Adipocyte (in vitro differentiated cells): ENCODE results near the gene DCT.

Source experiments
- DNase-seq: peaks from one replicate; pipeline ENCODE4 v3.0.0-alpha.2; 2015; ENCODE audit warnings: low read depth
- H3K27me3 ChIP-seq: replicated peaks from 2 replicates; pipeline ENCODE4 v1.7.0; 2013; ENCODE audit warnings: mild to moderate bottlenecking, low read length, moderate library complexity; ENCODE audit not compliant: control insufficient read depth, insufficient read depth
- H3K36me3 ChIP-seq: 2 replicates; pipeline ENCODE4 v1.7.0; 2013; ENCODE audit warnings: low read length, mild to moderate bottlenecking, moderate library complexity; ENCODE audit not compliant: control insufficient read depth, insufficient read depth, severe bottlenecking
- H3K4me1 ChIP-seq: 2 replicates; pipeline ENCODE4 v1.7.0; 2013; ENCODE audit warnings: mild to moderate bottlenecking, low read length, moderate library complexity; ENCODE audit not compliant: control insufficient read depth, insufficient read depth
- H3K4me3 ChIP-seq: 2 replicates; pipeline ENCODE4 v1.7.0; 2013; ENCODE audit warnings: mild to moderate bottlenecking, low read length, moderate library complexity
- H3K9ac ChIP-seq: 2 replicates; pipeline ENCODE4 v1.7.0; 2013; ENCODE audit warnings: mild to moderate bottlenecking, low read length, moderate library complexity
- H3K9me3 ChIP-seq: 2 replicates; pipeline ENCODE4 v1.7.0; 2013; ENCODE audit warnings: mild to moderate bottlenecking, low read length, moderate library complexity; ENCODE audit not compliant: control insufficient read depth

Gene DCT

DNA sequence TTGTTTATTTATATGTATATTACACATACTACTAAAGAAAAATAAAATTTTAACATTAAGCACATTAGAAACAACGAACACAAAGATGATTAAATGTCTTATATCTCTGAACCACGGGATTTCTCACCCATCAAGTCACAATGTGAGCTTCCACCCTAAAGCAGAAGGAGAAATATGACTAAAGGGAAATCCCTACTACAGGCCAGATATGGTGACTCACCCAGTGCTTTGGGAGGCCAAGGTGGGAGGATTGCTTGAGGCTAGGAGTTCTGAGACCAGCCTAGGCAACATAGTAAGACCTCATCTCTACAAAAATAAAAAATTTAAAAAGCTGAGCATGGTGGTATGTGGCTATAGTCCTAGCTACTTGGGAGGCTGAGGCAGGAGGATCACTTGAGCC, 24.6 kb downstream of the DCT start:
- peaks cover 1% of the 10 kb centered on the region for H3K9me3 ChIP-seq
- no peak for DNase-seq
- H3K4me1 ChIP-seq, result no peaks in the 10 kb centered on the region
- no peaks in the 10 kb centered on the region for H3K36me3 ChIP-seq
- no peak overlapping the region for H3K4me3 ChIP-seq
- H3K9ac ChIP-seq, result no peak overlapping the region
- peaks cover 4% of the 10 kb centered on the region for H3K27me3 ChIP-seq

- H3K27me3 ChIP-seq, result peaks cover 4% of the 10 kb centered on the region
- no peaks in the 10 kb centered on the region for H3K36me3 ChIP-seq
- no peak overlapping the region for H3K4me3 ChIP-seq
- peaks cover 3% of the 10 kb centered on the region for H3K9me3 ChIP-seq
- no peak overlapping the region for H3K9ac ChIP-seq
- DNase-seq, result no peak
- H3K4me1 ChIP-seq, result no peaks in the 10 kb centered on the region
These were observed 25.1 kb downstream of the DCT start for GRCh38 chr13:94454334-94454733.

GRCh38 chr13:94444826-94445225, 34.7 kb downstream of the DCT start:
- no peaks in the 10 kb centered on the region for H3K36me3 ChIP-seq
- no peak for DNase-seq
- peaks cover 3% of the 10 kb centered on the region for H3K27me3 ChIP-seq
- no peaks in the 10 kb centered on the region for H3K4me1 ChIP-seq
- H3K4me3 ChIP-seq, result no peak overlapping the region
- H3K9ac ChIP-seq, result no peak overlapping the region
- peaks cover under 1% of the 10 kb centered on the region for H3K9me3 ChIP-seq

DNA sequence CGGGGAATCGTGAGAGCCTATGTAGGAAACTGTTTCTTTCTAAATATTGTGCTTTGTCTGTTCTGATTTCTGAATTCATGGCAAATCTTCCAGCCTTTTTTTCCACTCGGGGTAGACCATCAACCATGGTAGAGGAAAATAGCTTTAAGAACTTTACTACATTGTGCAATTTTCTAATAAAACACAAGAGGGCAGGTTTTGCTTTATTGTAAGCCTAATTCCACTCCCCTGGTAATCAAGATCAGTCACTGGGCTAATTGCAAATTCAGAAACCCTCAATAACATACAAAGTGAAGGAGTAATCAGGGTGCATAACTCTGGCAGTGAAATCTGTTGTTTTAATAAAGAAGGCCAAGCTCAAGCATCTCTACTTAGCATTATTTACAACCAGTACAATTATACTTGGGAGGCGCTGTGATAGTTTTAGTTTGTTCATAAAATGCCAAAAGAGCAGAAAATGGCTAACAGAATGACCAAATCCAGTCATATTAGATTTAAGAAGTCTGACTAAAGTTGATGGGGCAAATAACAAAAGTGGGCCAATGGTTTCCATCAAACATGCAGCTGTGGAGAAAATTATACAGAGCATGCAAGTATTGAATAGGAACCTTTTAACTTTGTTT, 43.8 kb downstream of the DCT start:
- Histone ChIP-seq H3K9ac (no peak overlapping the region), H3K4me3 (no peak overlapping the region), H3K27me3 (peaks cover 12% of the 10 kb centered on the region), H3K9me3 (no peaks in the 10 kb centered on the region), H3K36me3 (no peaks in the 10 kb centered on the region), H3K4me1 (peaks cover 15% of the 10 kb centered on the region)
- peak; percentile 85 for DNase-seq

DNA sequence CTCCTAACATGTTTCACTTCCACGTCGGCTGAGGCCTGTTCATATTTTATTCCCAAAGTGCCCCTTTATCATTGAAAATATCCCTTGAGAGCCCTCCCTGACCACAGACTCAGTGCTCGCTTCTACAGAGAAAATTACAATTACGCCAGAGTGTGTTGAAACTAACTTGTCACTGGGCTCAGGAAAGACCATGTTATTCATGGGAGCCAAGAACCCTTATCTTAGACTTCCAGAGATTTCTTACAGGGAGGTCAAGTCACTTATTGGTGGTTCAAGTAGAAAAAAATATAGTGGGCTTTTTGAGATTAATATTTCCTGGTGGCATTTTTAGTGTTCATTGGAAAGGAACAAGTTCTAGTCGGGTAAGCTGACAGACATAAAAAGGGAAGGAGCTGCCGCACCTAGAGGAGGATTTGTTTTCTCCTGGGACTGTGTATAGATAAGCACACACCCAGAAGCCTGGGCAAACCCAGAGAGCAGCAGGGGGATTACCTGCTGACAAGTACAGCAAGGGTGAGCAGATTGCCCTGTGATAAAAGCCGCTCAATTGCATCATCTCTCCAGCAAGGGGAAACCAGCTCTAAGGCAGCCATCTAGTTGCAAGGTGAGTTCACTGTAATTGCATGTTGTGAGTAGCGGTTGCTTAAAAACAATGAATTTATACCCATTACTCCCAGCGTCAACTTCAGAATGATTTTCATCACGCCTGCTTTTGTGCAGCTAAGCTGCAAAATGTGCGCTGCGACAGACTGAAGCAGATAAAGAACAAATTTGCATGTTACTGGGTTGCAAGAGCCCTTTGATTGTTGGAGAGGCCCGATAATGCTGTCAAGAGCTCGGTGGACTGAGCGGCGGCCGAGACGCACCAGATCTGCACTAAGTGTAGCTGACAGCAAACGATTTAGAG, 46.2 kb downstream of the DCT start:
- Histone ChIP-seq H3K4me3 (no peak overlapping the region), H3K9ac (no peak overlapping the region), H3K9me3 (no peaks in the 10 kb centered on the region), H3K36me3 (no peaks in the 10 kb centered on the region), H3K4me1 (peaks cover 15% of the 10 kb centered on the region), H3K27me3 (peaks cover 4% of the 10 kb centered on the region)
- DNase-seq, result no peak

- Histone ChIP-seq H3K36me3 (no peaks in the 10 kb centered on the region), H3K27me3 (peaks cover 4% of the 10 kb centered on the region), H3K4me1 (peaks cover 15% of the 10 kb centered on the region), H3K4me3 (no peak overlapping the region), H3K9me3 (no peaks in the 10 kb centered on the region), H3K9ac (no peak overlapping the region)
- DNase-seq, result no peak
These were observed 47.5 kb downstream of the DCT start for GRCh38 chr13:94431987-94432386.

- Histone ChIP-seq H3K4me1 (peaks cover 15% of the 10 kb centered on the region), H3K9me3 (no peaks in the 10 kb centered on the region), H3K4me3 (no peak overlapping the region)
These were observed 47.9 kb downstream of the DCT start for GRCh38 chr13:94431574-94431973.

DNA sequence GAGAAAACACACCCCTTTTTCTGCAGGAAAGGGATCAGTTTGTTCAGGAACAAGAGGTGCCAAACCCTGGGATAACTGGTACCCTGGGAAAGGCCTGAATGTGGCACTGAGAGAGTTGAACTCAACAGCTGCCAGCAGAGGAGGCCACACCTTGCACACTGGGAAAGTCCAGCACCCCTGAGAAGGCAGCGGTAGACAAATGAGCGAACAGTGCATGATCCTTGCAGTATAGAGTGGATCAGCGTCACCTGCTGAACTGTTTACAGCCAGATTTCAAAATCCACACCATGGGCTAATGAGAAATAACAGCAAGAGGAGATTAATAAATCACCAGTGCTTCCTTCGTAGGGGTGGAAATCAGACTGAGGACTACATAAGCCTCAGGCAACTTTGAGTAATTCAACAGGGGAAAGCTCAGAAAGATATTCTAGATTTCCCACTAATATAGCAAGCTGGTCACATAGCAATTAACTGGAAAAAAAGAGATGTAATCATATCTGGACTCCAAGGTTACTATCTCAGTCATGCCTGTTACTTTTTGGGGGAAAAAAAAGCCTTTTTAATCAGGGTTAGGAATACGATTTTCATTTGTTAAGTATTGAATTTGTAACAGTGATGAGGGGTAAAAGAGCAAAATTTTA, 52.0 kb downstream of the DCT start:
- no peaks in the 10 kb centered on the region for H3K27me3 ChIP-seq
- H3K4me3 ChIP-seq, result no peak overlapping the region
- H3K9me3 ChIP-seq, result no peaks in the 10 kb centered on the region
- no peaks in the 10 kb centered on the region for H3K36me3 ChIP-seq
- DNase-seq, result no peak
- no peak overlapping the region for H3K9ac ChIP-seq
- peaks cover 6% of the 10 kb centered on the region for H3K4me1 ChIP-seq

More at GRCh38 chr13:94431574-94431973, 47.9 kb downstream of the DCT start:
- Histone ChIP-seq H3K9ac (no peak overlapping the region), H3K36me3 (no peaks in the 10 kb centered on the region), H3K27me3 (peaks cover 4% of the 10 kb centered on the region)
- no peak for DNase-seq

DNA sequence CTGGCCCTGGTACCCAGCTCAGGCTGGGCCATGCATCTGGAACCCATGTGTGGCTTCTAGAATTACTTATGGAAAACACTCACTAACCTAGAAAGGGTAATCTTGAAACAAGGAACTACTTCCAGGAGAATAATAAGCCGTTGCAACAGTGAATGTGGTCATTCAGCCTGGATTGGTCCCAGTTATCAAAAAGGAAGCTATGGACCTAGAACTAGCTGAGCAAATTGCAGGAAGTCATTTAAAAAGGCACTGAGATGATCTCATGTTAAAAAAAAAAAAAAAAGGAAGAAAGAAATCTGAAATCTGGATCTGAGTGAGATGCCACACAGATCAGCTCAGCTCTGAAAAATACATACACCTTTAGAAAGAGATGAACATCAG, 59.6 kb downstream of the DCT start:
- DNase-seq, result no peak
- Histone ChIP-seq H3K4me3 (no peak overlapping the region), H3K4me1 (peaks cover 10% of the 10 kb centered on the region), H3K9ac (no peak overlapping the region), H3K36me3 (no peaks in the 10 kb centered on the region), H3K9me3 (peaks cover 7% of the 10 kb centered on the region), H3K27me3 (no peaks in the 10 kb centered on the region)

DNA sequence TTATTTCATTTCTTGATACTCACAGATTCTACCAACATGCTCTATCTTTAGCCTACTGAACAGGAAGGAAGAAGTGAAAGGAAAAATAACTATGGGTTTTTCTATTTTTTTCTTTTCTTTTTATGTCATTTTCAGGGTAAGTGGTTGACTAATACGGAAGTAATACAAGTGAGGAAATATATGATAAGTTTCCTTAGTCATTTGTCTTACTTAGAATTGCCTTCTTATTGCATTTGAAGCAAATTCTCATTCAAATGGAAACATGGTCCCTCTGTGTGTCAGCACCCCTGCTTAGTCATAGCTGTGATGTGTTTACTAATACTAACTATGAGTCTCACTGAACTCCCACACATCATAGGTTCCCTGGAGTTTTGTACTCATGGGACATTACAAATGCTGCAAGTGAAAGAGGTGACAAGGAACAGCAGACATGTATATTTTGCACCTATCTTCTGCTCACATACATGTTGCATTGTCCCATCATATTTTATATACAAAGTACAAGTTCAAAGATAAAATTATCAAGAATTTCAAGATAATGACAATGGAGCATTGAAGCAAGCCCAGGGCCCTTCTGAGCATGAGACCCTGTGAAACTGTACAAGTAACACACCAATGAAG, 60.1 kb downstream of the DCT start:
- Histone ChIP-seq H3K36me3 (no peaks in the 10 kb centered on the region), H3K4me1 (peaks cover 14% of the 10 kb centered on the region), H3K9me3 (peaks cover 7% of the 10 kb centered on the region), H3K9ac (no peak overlapping the region), H3K27me3 (no peaks in the 10 kb centered on the region), H3K4me3 (no peak overlapping the region)
- DNase-seq, result no peak

DNA sequence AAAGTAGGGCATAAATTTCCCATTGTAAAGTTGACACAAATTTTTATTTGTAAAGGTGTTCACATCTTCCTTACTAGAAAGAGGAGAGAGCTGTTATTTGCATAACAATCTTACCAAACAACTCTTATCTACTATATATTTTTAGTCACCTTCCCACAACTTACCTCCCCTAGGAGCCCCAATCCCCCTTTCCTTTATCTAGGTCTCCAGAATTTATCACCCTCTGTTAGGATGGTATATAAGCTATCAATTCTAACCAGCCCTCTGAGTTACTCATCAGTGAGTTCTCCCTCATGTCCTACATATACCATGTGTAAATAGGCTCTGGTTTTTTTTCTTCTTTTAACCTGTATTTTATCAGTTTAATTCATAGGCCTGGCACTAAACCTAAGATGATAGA, 62.2 kb downstream of the DCT start:
- no peak overlapping the region for H3K9ac ChIP-seq
- H3K4me1 ChIP-seq, result peaks cover 14% of the 10 kb centered on the region
- H3K36me3 ChIP-seq, result no peaks in the 10 kb centered on the region
- H3K27me3 ChIP-seq, result no peaks in the 10 kb centered on the region
- no peak for DNase-seq
- H3K4me3 ChIP-seq, result no peak overlapping the region
- H3K9me3 ChIP-seq, result peaks cover 7% of the 10 kb centered on the region
